WERI-Rb-1 (cell line): ENCODE results near the gene AGXT.

Source experiments
- DNase-seq: peaks from one replicate; pipeline ENCODE4 v3.0.0-alpha.2; 2020
- H3K27ac ChIP-seq: fragments of 250-450 bp; sonication (Bioruptor Pico); 2 replicates; pipeline ENCODE4 v1.5.1; 2020; ENCODE audit warnings: mild to moderate bottlenecking, moderate library complexity
- H3K27me3 ChIP-seq: fragments of 250-450 bp; sonication (Bioruptor Pico); 2 replicates; pipeline ENCODE4 v1.5.1; 2021; ENCODE audit warnings: mild to moderate bottlenecking, low read depth, moderate library complexity; ENCODE audit not compliant: insufficient read depth, severe bottlenecking
- H3K36me3 ChIP-seq: fragments of 250-450 bp; sonication (Bioruptor Pico); 2 replicates; pipeline ENCODE4 v1.5.1; 2020; ENCODE audit warnings: mild to moderate bottlenecking, moderate library complexity
- H3K4me3 ChIP-seq: 2 replicates; pipeline ENCODE4 v1.5.1; 2011; ENCODE audit warnings: low read depth, mild to moderate bottlenecking, control low read depth, low read length
- H3K9me3 ChIP-seq: fragments of 250-450 bp; sonication (Bioruptor Pico); 2 replicates; pipeline ENCODE4 v1.5.1; 2021; ENCODE audit warnings: mild to moderate bottlenecking, moderate library complexity; ENCODE audit not compliant: severe bottlenecking
- TF ChIP-seq, protein P1 (sequence below): IDR thresholded peaks from 2 replicates; pipeline ENCODE4 v1.5.1; 2011; ENCODE audit warnings: low read depth, mild to moderate bottlenecking, control low read depth, inconsistent platforms, low read length

The AGXT gene

GRCh38 chr2:240855670-240856069 is 13.0 kb upstream of the AGXT start:
- H3K4me3 ChIP-seq: no peak overlapping the region
- peaks cover 17% of the 10 kb centered on the region for H3K9me3 ChIP-seq
- no peak overlapping the region for H3K27ac ChIP-seq
- H3K36me3 ChIP-seq: no peaks in the 10 kb centered on the region
- TF ChIP-seq, protein P1, sequence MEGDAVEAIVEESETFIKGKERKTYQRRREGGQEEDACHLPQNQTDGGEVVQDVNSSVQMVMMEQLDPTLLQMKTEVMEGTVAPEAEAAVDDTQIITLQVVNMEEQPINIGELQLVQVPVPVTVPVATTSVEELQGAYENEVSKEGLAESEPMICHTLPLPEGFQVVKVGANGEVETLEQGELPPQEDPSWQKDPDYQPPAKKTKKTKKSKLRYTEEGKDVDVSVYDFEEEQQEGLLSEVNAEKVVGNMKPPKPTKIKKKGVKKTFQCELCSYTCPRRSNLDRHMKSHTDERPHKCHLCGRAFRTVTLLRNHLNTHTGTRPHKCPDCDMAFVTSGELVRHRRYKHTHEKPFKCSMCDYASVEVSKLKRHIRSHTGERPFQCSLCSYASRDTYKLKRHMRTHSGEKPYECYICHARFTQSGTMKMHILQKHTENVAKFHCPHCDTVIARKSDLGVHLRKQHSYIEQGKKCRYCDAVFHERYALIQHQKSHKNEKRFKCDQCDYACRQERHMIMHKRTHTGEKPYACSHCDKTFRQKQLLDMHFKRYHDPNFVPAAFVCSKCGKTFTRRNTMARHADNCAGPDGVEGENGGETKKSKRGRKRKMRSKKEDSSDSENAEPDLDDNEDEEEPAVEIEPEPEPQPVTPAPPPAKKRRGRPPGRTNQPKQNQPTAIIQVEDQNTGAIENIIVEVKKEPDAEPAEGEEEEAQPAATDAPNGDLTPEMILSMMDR: no peak
- H3K27me3 ChIP-seq: no peaks in the 10 kb centered on the region
- DNase-seq: no peak

GRCh38 chr2:240856151-240856980 is 12.3 kb upstream of the AGXT start:
- Histone ChIP-seq H3K4me3 (no peak overlapping the region), H3K27me3 (no peaks in the 10 kb centered on the region), H3K9me3 (peaks cover 17% of the 10 kb centered on the region), H3K36me3 (no peaks in the 10 kb centered on the region), H3K27ac (no peak overlapping the region)
- TF ChIP-seq, protein P1: peak; percentile 67
- peak; percentile 60 for DNase-seq

- DNase-seq: no peak
- TF ChIP-seq, protein P1: no peak
- no peaks in the 10 kb centered on the region for H3K36me3 ChIP-seq
- H3K4me3 ChIP-seq: no peak overlapping the region
- no peaks in the 10 kb centered on the region for H3K27me3 ChIP-seq
- peaks cover 17% of the 10 kb centered on the region for H3K9me3 ChIP-seq
- no peak overlapping the region; the same call in 1 of the 2 replicates for H3K27ac ChIP-seq
Measured at GRCh38 chr2:240857039-240858008, 11.3 kb upstream of the AGXT start.

DNA sequence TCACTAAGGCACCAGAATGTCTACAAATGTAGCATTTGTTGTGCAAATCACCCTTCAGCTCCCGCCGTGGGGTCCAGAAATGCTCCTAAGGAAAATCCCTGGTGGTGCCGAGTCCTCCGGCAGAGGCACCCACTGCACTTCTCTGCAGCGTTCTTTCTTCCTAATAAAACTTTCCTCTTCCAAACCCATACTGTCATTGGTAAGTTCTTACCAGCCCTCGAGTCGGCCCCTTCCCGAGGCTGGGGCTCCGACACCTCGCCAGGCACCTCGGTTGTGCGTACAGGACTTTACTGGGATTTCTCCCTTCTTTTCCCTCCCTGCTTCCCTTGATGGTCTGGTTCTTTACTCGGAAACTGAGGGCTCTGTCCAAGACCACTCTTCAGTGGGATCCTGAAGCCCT is 10.3 kb upstream of the AGXT start:
- Histone ChIP-seq H3K4me3 (no peak overlapping the region), H3K27me3 (no peaks in the 10 kb centered on the region), H3K27ac (no peak overlapping the region), H3K9me3 (peaks cover 17% of the 10 kb centered on the region), H3K36me3 (no peaks in the 10 kb centered on the region)
- no peak for DNase-seq
- TF ChIP-seq, protein P1: no peak

DNA sequence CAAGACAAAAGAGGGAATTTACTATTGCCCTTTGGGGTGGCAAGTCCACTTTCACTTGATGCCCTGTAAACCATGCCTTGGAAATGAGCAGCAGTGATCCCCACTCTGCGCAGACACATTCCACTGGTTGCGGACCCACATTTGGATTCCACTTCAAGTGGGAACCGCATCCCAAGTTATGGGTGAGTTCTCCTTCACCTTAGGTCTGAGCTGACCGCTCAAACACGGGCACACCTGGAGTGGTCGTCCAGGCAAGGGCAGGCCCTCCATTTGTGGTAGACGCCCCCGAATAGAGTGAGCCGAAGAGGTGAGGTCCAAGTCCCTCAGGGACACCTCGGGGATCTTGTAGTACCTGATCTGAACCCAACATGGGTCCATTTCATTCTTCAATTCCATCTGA is 9.8 kb upstream of the AGXT start:
- TF ChIP-seq, protein P1: no peak

More for the DNA sequence above, 9.8 kb upstream of the AGXT start:
- no peaks in the 10 kb centered on the region for H3K27me3 ChIP-seq
- H3K36me3 ChIP-seq: no peaks in the 10 kb centered on the region
- peaks cover 17% of the 10 kb centered on the region for H3K9me3 ChIP-seq
- DNase-seq: no peak
- no peak overlapping the region for H3K4me3 ChIP-seq
- no peak overlapping the region for H3K27ac ChIP-seq
